HG03060 (cell line): ENCODE data around the gene ALPK1.
"Not testable (repeated sequence)": the region's sequence is repeated elsewhere in the genome, so short reads cannot be mapped to it uniquely, and the experiment has no call there.

Source experiments
- ATAC-seq: cut with Tn5 transposase; IDR thresholded peaks from one replicate; pipeline ENCODE4 v1.9.1; 2021; ENCODE audit warnings: low read depth, moderate number of reproducible peaks; ENCODE audit not compliant: unreplicated experiment

Gene ALPK1

DNA sequence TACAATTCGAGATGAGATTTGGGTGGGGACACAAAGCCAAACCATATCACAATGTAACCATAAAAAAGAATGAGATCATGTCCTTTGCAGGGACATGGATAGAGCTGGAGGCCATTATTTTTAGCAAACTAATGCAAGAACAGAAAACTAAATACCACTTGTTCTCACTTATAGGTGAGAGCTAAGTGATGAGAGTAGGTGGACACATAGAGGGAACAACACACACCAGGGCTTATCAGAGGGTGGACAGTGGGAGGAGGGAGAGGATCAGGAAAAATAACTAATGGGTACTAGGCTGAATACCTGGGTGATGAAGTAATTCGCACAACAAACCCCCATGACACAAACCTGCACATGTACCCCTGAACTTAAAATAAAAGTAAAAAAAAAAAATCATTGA, 145.1 kb downstream of the ALPK1 start:
- ATAC-seq, result not testable (repeated sequence)

- no peak for ATAC-seq
Measured at GRCh38 chr4:112448306-112449132, 151.3 kb downstream of the ALPK1 start.

GRCh38 chr4:112449708-112450107, 152.5 kb downstream of the ALPK1 start:
- ATAC-seq, result no peak

DNA sequence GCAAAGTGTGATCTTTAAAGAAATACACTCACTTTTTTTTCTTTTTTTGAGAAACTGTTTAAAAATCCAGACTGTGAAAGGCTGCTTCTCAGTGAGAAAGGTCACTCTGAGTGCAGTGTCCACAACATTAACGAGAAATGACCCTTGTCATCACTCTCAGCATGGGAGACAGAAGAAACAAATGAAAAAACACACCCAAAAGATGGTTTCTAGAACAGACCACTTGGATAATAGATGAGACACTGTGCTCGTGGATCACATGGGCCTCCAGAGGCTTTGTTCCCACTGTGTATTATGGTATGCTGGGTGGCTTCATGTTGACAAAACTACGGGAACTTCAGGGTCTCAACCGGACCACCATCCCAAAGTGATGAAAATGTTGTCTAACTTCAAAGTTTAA, 153.9 kb downstream of the ALPK1 start:
- ATAC-seq, result no peak

GRCh38 chr4:112451831-112452230, 154.7 kb downstream of the ALPK1 start:
- ATAC-seq, result no peak

- ATAC-seq, result no peak
Measured at GRCh38 chr4:112453321-112453720, 156.2 kb downstream of the ALPK1 start.

- no peak for ATAC-seq
Measured at GRCh38 chr4:112472318-112472717, 175.1 kb downstream of the ALPK1 start.

GRCh38 chr4:112473985-112474384, 176.8 kb downstream of the ALPK1 start:
- ATAC-seq, result no peak

- no peak for ATAC-seq
Measured at GRCh38 chr4:112485930-112486329, 188.8 kb downstream of the ALPK1 start.

DNA sequence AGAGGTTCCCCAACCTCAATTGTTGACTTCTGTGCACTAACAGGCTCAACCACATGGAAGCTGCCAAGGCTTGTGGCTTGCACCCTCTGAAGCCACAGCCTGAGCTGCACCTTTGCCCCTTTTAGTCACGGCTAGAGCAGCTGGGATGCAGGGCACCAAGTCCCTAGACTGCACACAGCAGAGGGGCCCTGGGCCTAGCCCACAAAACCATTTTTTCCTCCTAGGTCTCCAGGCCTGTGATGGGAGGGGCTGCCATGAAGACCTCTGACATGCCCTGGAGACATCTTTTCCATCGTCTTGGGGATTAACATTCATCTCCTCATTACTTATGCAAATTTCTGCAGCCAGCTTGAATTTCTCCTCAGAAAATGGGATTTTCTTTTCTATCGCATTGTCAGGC, 193.6 kb downstream of the ALPK1 start:
- ATAC-seq, result not testable (repeated sequence)
